ENCODE measurements around the gene DDN. TPM values are rescaled to one million over a fixed set of nuclear protein-coding genes. Genes with fewer than 3 reads are reported as not detected.
A peak's percentile ranks its signal among the peaks of the same experiment; 100 is the strongest.

The DDN gene
- total RNA-seq, 2 experiments from 2014 or later = 0.20 to 0.30 TPM

DNA sequence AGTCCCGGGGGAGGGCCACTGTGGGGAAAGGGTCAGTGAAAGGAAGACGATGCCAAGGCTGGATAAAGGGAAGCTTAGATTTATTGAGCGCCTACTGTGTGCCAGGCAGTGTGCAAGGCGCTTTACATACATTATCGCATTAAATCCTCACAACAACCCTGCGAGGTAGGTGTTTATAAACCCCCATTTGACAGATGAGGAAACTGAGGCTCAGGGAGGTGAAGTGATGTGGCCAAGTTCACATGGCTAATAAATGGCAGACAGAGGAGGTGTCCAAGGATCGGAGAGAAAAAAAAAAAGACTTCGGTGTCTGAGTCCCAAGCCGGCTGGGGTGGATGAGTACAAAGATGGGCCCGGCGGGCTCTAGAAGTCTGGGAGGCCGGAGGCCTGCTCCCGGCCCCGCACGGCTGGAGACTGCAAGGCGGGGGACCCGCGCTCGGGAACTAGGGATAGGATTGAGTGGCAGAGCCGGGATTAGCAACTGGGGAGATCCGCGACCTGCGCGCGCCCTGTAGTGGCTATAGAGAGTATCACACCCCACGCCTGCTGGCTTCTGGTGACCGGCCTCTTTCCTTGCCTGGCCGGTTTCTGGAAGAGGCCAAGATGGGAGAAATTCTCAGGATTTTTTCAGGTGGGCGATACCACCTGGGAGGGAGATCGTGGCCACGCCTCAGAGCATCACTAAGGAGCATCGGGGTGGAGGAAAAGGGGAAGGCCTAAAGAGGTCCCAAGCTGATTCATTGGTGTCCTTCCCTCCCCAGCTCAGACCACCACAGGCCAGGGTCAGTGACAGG is 3.9 kb downstream of the DDN start:
- H3K4me3 Mint-ChIP-seq = peak overlapping the region; percentile 3
- peak; percentile 31 for ATAC-seq (ENCODE audit: low read depth)

DNA sequence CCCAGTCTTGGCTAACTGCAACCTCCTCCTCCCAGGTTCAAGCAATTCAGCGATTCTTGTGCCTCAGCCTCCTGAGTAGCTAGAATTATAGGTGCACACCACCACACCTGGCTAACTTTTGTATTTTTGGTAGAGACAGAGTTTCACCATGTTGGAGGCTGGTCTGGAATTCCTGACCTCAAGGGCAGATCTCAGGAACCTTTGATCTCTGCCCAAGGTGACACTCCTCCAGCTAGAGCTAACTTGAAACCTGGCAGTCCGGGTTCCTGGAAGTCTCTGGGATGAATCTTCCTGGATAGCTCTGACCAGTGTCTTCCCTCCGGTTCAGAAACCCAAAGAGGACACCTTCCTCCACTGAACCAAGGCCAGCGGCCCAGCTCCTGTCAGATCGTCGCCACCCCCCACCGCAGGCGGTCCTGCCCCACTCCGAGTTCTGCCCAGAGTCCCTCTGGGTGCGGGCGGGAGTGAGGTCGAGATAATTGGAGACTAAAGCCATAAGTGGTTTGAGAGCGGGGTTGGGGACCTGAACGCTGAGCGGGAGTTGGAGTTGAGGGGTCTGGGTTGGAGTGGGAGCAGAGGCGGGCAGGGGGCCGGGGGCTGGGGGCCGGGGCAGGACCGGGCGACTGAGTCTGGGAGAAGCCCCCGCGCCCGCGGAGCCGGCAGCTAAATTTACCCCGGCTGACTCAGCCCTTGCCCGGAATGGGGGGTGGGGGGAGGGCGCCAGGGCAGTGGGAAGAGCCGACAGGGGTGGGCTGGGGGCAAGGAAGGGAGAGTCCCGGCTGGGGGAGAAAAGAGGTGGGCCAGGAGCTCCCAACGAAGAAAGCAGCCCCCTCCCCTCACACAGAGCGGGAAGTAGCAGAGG is 4.7 kb downstream of the DDN start:
- no peak for DNase-seq
- H3K36me3 Mint-ChIP-seq = no peaks in the 10 kb centered on the region
- no peak overlapping the region for H3K27ac Mint-ChIP-seq
- no peak overlapping the region for H3K4me3 Mint-ChIP-seq
- peaks cover 11% of the 10 kb centered on the region for H3K4me1 Mint-ChIP-seq
- no peak for ATAC-seq (ENCODE audit: low read depth)
- peaks cover 67% of the 10 kb centered on the region for H3K27me3 Mint-ChIP-seq
- POLR2A ChIA-PET = no interaction called here
- no peaks in the 10 kb centered on the region for H3K9me3 Mint-ChIP-seq

More for the DNA sequence above, 3.9 kb downstream of the DDN start:
- POLR2A ChIA-PET = interaction anchor here (0.6 to 1.1 kb wide), 2 partner anchors 23 to 25 kb away, joined by 3 read pairs; no protein-coding TSS in a partner anchor
- peaks cover 17% of the 10 kb centered on the region for H3K4me1 Mint-ChIP-seq
- DNase-seq = peak; percentile 70
- no peak overlapping the region for H3K27ac Mint-ChIP-seq
- peaks cover under 1% of the 10 kb centered on the region for H3K36me3 Mint-ChIP-seq
- H3K27me3 Mint-ChIP-seq = peaks cover 63% of the 10 kb centered on the region
- no peaks in the 10 kb centered on the region for H3K9me3 Mint-ChIP-seq

DNA sequence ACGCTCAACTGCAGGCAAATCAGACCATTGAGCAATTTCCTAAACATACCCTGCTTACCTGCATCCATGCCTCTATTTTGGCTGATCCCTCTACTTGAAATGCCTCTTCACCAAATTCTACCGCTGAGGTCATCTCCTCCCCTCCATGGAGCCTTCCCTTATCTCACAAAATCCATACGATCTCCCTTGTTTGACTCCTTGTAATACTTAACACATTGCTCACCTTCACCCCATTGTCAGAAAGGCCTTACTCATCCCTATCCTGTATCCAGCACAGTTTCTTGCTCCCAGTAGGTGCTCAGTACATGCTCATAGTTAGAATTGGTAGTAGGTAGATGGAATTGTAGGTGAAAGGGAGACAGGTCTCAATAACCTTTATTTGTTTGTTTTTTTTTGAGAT is 5.4 kb downstream of the DDN start:
- Mint-ChIP-seq H3K9me3 (no peaks in the 10 kb centered on the region), H3K27me3 (peaks cover 70% of the 10 kb centered on the region), H3K4me3 (no peak overlapping the region), H3K36me3 (no peaks in the 10 kb centered on the region), H3K27ac (no peak overlapping the region), H3K4me1 (peaks cover 10% of the 10 kb centered on the region)
- POLR2A ChIA-PET = interaction anchor here (0.8 kb wide), 1 partner anchor 76 kb away, joined by 3 read pairs; no protein-coding TSS in a partner anchor
- no peak for ATAC-seq (ENCODE audit: low read depth)
- no peak for DNase-seq

- DNase-seq (no peak), ATAC-seq (ENCODE audit: low read depth) (no peak)
- Mint-ChIP-seq H3K9me3 (no peaks in the 10 kb centered on the region), H3K27me3 (peaks cover 68% of the 10 kb centered on the region), H3K36me3 (no peaks in the 10 kb centered on the region), H3K4me3 (no peak overlapping the region), H3K4me1 (peaks cover 13% of the 10 kb centered on the region), H3K27ac (no peak overlapping the region)
- POLR2A ChIA-PET = interaction anchor here (0.7 kb wide), 1 partner anchor 22 kb away, joined by 8 read pairs; no protein-coding TSS in a partner anchor
Measured at GRCh38 chr12:48991247-48992050, 7.7 kb downstream of the DDN start.

DNA sequence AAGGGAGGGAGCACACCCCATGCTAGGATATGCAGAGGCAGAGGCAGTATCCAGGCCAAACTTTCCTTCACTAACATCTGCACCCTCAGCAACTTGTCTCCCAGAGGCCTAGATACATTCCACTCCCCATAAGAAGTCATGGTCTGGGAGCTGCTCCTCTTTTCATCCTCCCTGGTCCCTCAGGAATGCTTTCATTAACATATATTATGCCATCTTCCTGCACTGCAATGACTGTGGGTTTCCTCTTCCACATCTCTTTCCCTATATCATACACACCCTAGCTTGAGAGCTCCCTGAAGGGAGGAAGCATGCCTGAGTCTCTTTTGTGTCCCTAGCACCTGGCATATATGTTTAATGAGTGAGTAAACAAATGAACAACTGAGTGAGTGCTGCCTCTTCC is 8.6 kb downstream of the DDN start:
- DNase-seq = no peak
- Mint-ChIP-seq H3K9me3 (no peaks in the 10 kb centered on the region), H3K36me3 (no peaks in the 10 kb centered on the region), H3K4me1 (peaks cover 12% of the 10 kb centered on the region), H3K27ac (no peak overlapping the region), H3K4me3 (no peak overlapping the region), H3K27me3 (peaks cover 67% of the 10 kb centered on the region)
- POLR2A ChIA-PET = no interaction called here
- ATAC-seq (ENCODE audit: low read depth) = no peak

- no peaks in the 10 kb centered on the region for H3K36me3 Mint-ChIP-seq
- ATAC-seq (ENCODE audit: low read depth) (peak; percentile 70), DNase-seq (peak; percentile 82)
- H3K4me3 Mint-ChIP-seq = no peak overlapping the region
- peaks cover 68% of the 10 kb centered on the region for H3K27me3 Mint-ChIP-seq
- H3K9me3 Mint-ChIP-seq = no peaks in the 10 kb centered on the region
- H3K27ac Mint-ChIP-seq = no peak overlapping the region
- POLR2A ChIA-PET = interaction anchor here (0.8 to 1.4 kb wide), 6 partner anchors 9 to 350 kb away, joined by 3 to 8 read pairs (median 4); partner anchors contain the start of genes ARF3 and WNT1
- H3K4me1 Mint-ChIP-seq = peaks cover 14% of the 10 kb centered on the region
Measured at GRCh38 chr12:48988030-48988649, 11.0 kb downstream of the DDN start.

GRCh38 chr12:48986720-48987291 is 12.4 kb downstream of the DDN start:
- Mint-ChIP-seq H3K27me3 (peaks cover 75% of the 10 kb centered on the region), H3K4me3 (no peak overlapping the region), H3K36me3 (no peaks in the 10 kb centered on the region), H3K9me3 (no peaks in the 10 kb centered on the region), H3K27ac (no peak overlapping the region), H3K4me1 (peaks cover 24% of the 10 kb centered on the region)
- POLR2A ChIA-PET = no interaction called here
- ATAC-seq (ENCODE audit: low read depth) (no peak), DNase-seq (no peak)

DNA sequence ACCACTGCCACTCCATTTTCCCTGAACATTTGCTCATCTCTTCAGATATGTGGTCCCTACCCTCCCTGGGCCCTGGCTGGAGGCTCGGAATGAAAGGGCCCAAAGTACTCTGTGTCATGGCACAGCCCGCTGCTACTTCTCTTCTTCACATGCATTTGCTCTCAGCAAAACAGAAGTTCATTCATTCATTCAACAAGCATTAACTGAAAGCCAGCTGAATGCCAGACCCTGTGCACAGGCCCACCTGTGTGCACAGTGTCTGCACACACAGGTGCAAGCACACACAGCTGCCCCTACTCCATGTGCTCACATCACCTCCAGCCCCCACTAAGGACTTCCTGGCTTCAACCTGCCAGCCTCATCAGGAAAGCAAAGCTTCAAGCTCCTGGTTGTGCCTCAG is 13.3 kb downstream of the DDN start:
- no peak overlapping the region for H3K27ac Mint-ChIP-seq
- DNase-seq (no peak), ATAC-seq (ENCODE audit: low read depth) (no peak)
- POLR2A ChIA-PET = no interaction called here
- peaks cover 32% of the 10 kb centered on the region for H3K4me1 Mint-ChIP-seq
- no peaks in the 10 kb centered on the region for H3K36me3 Mint-ChIP-seq
- peaks cover 78% of the 10 kb centered on the region for H3K27me3 Mint-ChIP-seq
- H3K9me3 Mint-ChIP-seq = no peaks in the 10 kb centered on the region
- no peak overlapping the region for H3K4me3 Mint-ChIP-seq

DNA sequence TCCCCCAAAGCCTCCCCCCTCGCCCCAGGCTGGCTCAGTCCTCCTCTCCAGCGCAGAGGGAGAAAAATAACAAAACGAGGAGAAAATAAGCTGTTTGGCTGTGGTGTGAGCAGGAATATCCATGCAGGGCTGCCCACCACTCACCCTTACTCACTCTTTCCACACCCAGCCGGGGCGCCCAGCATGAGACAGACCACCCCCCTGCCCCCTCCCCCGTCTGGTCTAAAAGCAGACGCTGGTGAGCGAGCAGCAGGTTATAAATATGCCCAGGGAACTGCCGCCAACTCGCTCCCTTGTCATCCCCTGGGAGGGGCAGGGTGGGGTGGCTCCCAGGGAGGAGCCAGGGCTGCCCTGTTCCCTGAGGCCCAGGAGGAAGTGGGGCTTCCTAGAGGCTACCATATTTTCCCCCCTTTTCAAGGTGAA is 13.7 kb downstream of the DDN start:
- no peaks in the 10 kb centered on the region for H3K9me3 Mint-ChIP-seq
- H3K4me1 Mint-ChIP-seq = peaks cover 36% of the 10 kb centered on the region
- peaks cover 82% of the 10 kb centered on the region for H3K27me3 Mint-ChIP-seq
- ATAC-seq (ENCODE audit: low read depth) (no peak), DNase-seq (no peak)
- H3K36me3 Mint-ChIP-seq = no peaks in the 10 kb centered on the region
- H3K4me3 Mint-ChIP-seq = no peak overlapping the region
- no peak overlapping the region for H3K27ac Mint-ChIP-seq
- POLR2A ChIA-PET = no interaction called here

DNA sequence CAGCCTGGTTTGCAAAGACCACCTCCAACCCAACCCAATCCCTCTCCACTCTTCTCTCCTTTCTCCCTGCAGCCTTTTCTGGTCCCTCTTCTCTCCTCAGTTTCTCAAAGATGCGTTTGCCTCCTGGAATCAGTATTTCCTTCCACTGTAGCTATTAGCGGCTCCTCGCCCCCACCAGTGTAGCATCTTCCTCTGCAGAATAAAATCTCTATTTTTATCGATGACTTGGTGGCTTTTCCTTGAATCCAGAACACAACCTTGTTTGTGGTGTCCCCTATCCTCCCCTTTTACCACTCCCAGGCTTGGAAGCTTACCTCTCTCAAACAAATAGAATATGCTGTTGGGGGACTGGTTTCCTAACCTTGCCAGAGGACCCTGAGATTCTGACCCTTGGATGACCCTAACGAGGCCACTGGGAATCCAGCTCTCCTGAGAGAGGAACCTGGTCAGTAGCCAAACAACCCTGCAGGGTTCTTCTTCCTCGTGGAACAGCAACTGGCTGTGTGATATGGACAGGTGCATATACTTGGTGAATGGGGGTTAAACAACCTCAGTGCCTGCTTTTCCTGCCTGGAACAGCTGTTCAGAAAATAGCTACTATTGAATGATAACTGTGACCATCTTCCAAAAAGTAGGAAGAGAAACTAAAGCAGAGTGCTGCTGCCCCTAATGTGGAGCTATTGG is 16.6 kb downstream of the DDN start:
- ATAC-seq (ENCODE audit: low read depth) (no peak), DNase-seq (no peak)
- Mint-ChIP-seq H3K27me3 (peaks cover 70% of the 10 kb centered on the region), H3K4me1 (peaks cover 47% of the 10 kb centered on the region), H3K36me3 (no peaks in the 10 kb centered on the region), H3K27ac (peak overlapping the region; percentile 11), H3K9me3 (no peaks in the 10 kb centered on the region), H3K4me3 (no peak overlapping the region)
- POLR2A ChIA-PET = no interaction called here

DNA sequence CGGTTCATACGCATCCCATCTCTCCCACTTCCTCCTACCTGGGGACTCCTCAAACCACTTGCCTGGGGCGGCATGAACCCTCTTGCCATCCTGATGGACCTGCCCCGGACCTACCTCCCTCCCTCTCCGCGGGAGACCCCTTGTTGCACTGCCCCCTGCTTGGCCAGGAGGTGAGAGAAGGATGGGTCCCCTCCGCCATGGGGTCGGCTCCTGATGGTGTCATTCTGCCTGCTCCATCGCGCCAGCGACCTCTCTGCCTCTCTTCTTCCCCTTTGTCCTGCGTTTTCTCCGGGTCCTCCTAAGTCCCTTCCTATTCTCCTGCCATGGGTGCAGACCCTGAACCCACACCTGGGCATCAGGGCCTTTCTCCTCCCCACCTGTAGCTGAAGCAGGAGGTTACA is 17.4 kb downstream of the DDN start:
- Mint-ChIP-seq H3K36me3 (no peaks in the 10 kb centered on the region), H3K4me1 (peaks cover 51% of the 10 kb centered on the region), H3K9me3 (no peaks in the 10 kb centered on the region), H3K27me3 (peaks cover 72% of the 10 kb centered on the region), H3K4me3 (peak overlapping the region; percentile 80), H3K27ac (peak overlapping the region; percentile 83)
- no peak for DNase-seq
- ATAC-seq (ENCODE audit: low read depth) = no peak
- POLR2A ChIA-PET = interaction anchor here (1.3 to 3.1 kb wide), 2 partner anchors 16 to 57 kb away, joined by 3 to 12 read pairs; partner anchors contain the start of gene FKBP11
